ENCODE data around the gene ALK.

ALK gene

DNA sequence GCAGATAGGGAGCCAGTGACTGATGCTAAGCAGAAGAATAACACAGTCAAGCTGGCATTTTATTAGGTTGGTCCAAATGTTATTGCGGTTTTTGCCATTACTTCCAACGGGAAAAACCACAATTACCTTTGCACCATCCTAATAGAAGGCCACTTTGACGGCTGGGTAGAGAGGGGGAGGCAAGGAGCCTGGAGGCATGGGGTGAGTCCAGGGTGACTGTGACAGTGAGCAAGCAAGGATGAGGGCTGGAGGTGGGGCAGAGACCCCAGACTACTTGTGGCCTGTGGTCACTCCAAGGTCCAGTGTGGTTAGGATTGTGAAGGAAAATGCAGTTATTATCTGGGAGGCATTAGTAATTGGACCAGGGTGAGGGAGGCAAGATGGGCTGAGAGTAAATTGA is 416.6 kb downstream of the ALK start:
- no peak overlapping the region for H3K9ac ChIP-seq (ENCODE audit: low read depth, low read length)
- H2AFZ ChIP-seq (ENCODE audit: low read depth, low read length): no peak overlapping the region
- ATAC-seq (ENCODE audit: insufficient read depth, low read depth) (no peak), DNase-seq (no peak)
- no peaks in the 10 kb centered on the region for H3K36me3 ChIP-seq (ENCODE audit: insufficient read depth, low read length)
- H3K4me1 ChIP-seq (ENCODE audit: insufficient read depth, low read length): no peaks in the 10 kb centered on the region
- no peaks in the 10 kb centered on the region for H3K79me2 ChIP-seq (ENCODE audit: insufficient read depth, low read length)
- H4K20me1 ChIP-seq (ENCODE audit: insufficient read depth, low read length): no peaks in the 10 kb centered on the region
- no peak overlapping the region for H3K4me3 ChIP-seq (ENCODE audit: low read depth in 1 of 2, low read length in 2 of 2)
- no peaks in the 10 kb centered on the region for H3K27me3 ChIP-seq (ENCODE audit: insufficient read depth, low read length, poor library complexity)
- H3K4me2 ChIP-seq (ENCODE audit: insufficient read depth, low read length): no peak overlapping the region
- no peak overlapping the region for H3K27ac ChIP-seq (ENCODE audit: low read length)
- no peak for TF ChIP-seq EZH2 (IDR thresholded peaks at IDR 0.05; ENCODE audit: borderline replicate concordance, low read depth, low read length, severe bottlenecking)
- TF ChIP-seq, protein P1, sequence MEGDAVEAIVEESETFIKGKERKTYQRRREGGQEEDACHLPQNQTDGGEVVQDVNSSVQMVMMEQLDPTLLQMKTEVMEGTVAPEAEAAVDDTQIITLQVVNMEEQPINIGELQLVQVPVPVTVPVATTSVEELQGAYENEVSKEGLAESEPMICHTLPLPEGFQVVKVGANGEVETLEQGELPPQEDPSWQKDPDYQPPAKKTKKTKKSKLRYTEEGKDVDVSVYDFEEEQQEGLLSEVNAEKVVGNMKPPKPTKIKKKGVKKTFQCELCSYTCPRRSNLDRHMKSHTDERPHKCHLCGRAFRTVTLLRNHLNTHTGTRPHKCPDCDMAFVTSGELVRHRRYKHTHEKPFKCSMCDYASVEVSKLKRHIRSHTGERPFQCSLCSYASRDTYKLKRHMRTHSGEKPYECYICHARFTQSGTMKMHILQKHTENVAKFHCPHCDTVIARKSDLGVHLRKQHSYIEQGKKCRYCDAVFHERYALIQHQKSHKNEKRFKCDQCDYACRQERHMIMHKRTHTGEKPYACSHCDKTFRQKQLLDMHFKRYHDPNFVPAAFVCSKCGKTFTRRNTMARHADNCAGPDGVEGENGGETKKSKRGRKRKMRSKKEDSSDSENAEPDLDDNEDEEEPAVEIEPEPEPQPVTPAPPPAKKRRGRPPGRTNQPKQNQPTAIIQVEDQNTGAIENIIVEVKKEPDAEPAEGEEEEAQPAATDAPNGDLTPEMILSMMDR (IDR thresholded peaks at IDR 0.05; ENCODE audit: borderline replicate concordance, extremely low read depth, low read length, poor library complexity, severe bottlenecking): no peak
- H3K9me3 ChIP-seq (ENCODE audit: insufficient read depth, low read length, severe bottlenecking): no peaks in the 10 kb centered on the region

DNA sequence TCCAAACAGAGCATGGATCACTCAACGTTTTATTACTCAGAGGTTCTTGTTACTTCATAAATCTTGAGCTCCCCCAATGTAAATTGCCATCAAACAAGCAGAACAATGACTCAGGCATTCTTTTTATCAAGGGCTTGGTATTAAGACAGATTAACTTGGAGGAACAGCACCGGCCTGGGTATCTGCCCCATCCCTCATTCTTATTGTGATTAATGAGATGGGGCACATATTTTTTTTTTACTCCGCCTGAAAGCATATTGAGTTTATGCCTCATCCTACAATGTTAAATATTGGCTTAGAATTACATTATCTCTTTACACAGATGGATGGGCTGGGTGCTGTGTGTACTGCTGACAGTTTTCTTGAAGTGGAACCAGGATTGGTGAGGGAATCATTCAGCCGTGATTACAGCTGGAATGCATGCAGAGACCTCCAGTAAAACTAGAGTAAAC is 418.9 kb downstream of the ALK start:
- Histone ChIP-seq H3K79me2 (ENCODE audit: insufficient read depth, low read length) (no peaks in the 10 kb centered on the region), H3K36me3 (ENCODE audit: insufficient read depth, low read length) (no peaks in the 10 kb centered on the region), H3K4me3 (ENCODE audit: low read depth in 1 of 2, low read length in 2 of 2) (no peak overlapping the region), H3K4me1 (ENCODE audit: insufficient read depth, low read length) (no peaks in the 10 kb centered on the region), H2AFZ (ENCODE audit: low read depth, low read length) (no peak overlapping the region), H3K4me2 (ENCODE audit: insufficient read depth, low read length) (no peak overlapping the region), H3K9ac (ENCODE audit: low read depth, low read length) (no peak overlapping the region), H4K20me1 (ENCODE audit: insufficient read depth, low read length) (no peaks in the 10 kb centered on the region), H3K9me3 (ENCODE audit: insufficient read depth, low read length, severe bottlenecking) (no peaks in the 10 kb centered on the region), H3K27me3 (ENCODE audit: insufficient read depth, low read length, poor library complexity) (no peaks in the 10 kb centered on the region), H3K27ac (ENCODE audit: low read length) (no peak overlapping the region)
- ATAC-seq (ENCODE audit: insufficient read depth, low read depth) (no peak), DNase-seq (no peak)
- TF ChIP-seq, protein P1 (IDR thresholded peaks at IDR 0.05; ENCODE audit: borderline replicate concordance, extremely low read depth, low read length, poor library complexity, severe bottlenecking): no peak
- no peak for TF ChIP-seq EZH2 (IDR thresholded peaks at IDR 0.05; ENCODE audit: borderline replicate concordance, low read depth, low read length, severe bottlenecking)

DNA sequence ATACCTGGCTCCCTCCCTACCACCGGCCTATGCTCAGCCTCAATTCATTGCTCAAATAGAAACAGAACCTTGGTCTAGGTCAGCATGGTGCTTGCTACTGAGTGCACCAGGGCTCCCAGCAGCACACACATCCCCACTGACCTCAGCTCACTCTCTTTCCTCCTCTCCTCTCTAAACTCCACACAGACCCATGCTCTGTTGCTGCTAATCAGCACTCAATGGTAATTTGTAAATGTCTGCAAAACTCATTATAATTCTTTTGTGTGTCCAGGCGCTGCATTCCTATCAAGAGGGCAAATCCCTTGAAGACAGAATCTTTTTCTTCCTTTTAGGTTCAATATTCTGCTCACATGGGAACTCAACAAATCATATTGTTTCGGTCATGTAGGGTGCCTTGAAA is 424.0 kb downstream of the ALK start:
- no peak overlapping the region for H3K4me3 ChIP-seq (ENCODE audit: low read depth in 1 of 2, low read length in 2 of 2)
- no peak overlapping the region for H3K4me2 ChIP-seq (ENCODE audit: insufficient read depth, low read length)
- H3K27ac ChIP-seq (ENCODE audit: low read length): no peak overlapping the region
- no peaks in the 10 kb centered on the region for H3K27me3 ChIP-seq (ENCODE audit: insufficient read depth, low read length, poor library complexity)
- no peaks in the 10 kb centered on the region for H4K20me1 ChIP-seq (ENCODE audit: insufficient read depth, low read length)
- H2AFZ ChIP-seq (ENCODE audit: low read depth, low read length): no peak overlapping the region
- H3K4me1 ChIP-seq (ENCODE audit: insufficient read depth, low read length): no peaks in the 10 kb centered on the region
- H3K9me3 ChIP-seq (ENCODE audit: insufficient read depth, low read length, severe bottlenecking): no peaks in the 10 kb centered on the region
- ATAC-seq (ENCODE audit: insufficient read depth, low read depth): no peak
- H3K9ac ChIP-seq (ENCODE audit: low read depth, low read length): no peak overlapping the region
- H3K79me2 ChIP-seq (ENCODE audit: insufficient read depth, low read length): no peaks in the 10 kb centered on the region
- no peak for DNase-seq
- no peaks in the 10 kb centered on the region for H3K36me3 ChIP-seq (ENCODE audit: insufficient read depth, low read length)
- no peak for TF ChIP-seq EZH2 (IDR thresholded peaks at IDR 0.05; ENCODE audit: borderline replicate concordance, low read depth, low read length, severe bottlenecking)
- TF ChIP-seq, protein P1 (IDR thresholded peaks at IDR 0.05; ENCODE audit: borderline replicate concordance, extremely low read depth, low read length, poor library complexity, severe bottlenecking): no peak

DNA sequence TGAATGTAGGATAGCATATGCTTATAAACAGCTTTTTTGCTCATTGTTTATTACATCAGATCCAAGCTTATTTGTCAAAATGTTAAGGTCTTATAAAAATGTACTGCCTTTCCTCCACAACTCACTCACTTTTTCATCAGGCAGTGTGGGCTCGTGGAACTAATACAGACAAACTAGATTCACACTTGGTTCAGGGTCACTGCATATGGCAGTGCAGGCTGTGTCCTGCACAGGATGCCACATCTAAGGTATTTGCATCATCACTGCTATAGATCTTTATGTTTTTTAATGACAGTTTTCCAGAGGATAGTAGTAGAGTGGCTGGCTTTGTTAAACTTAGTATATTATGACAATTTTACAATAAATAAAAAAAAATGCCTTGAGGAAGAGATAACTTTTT is 425.2 kb downstream of the ALK start:
- Histone ChIP-seq H3K27me3 (ENCODE audit: insufficient read depth, low read length, poor library complexity) (no peaks in the 10 kb centered on the region), H3K27ac (ENCODE audit: low read length) (no peak overlapping the region), H3K79me2 (ENCODE audit: insufficient read depth, low read length) (no peaks in the 10 kb centered on the region), H3K4me2 (ENCODE audit: insufficient read depth, low read length) (no peak overlapping the region), H3K4me1 (ENCODE audit: insufficient read depth, low read length) (no peaks in the 10 kb centered on the region), H3K9ac (ENCODE audit: low read depth, low read length) (no peak overlapping the region), H2AFZ (ENCODE audit: low read depth, low read length) (no peak overlapping the region), H4K20me1 (ENCODE audit: insufficient read depth, low read length) (no peaks in the 10 kb centered on the region), H3K4me3 (ENCODE audit: low read depth in 1 of 2, low read length in 2 of 2) (no peak overlapping the region), H3K9me3 (ENCODE audit: insufficient read depth, low read length, severe bottlenecking) (no peaks in the 10 kb centered on the region), H3K36me3 (ENCODE audit: insufficient read depth, low read length) (no peaks in the 10 kb centered on the region)
- no peak for DNase-seq
- no peak for ATAC-seq (ENCODE audit: insufficient read depth, low read depth)
- TF ChIP-seq EZH2 (IDR thresholded peaks at IDR 0.05; ENCODE audit: borderline replicate concordance, low read depth, low read length, severe bottlenecking): no peak

All from DND-41 (cell line).